ENCODE results near the gene POT1. TPM values are rescaled to one million over a fixed set of nuclear protein-coding genes. Genes with fewer than 3 reads are reported as not detected.

POT1 gene
- total and polyA plus RNA-seq, 2 of the 4 experiments (the other 2 are of a cell fraction): 12.7 to 28.5 TPM

DNA sequence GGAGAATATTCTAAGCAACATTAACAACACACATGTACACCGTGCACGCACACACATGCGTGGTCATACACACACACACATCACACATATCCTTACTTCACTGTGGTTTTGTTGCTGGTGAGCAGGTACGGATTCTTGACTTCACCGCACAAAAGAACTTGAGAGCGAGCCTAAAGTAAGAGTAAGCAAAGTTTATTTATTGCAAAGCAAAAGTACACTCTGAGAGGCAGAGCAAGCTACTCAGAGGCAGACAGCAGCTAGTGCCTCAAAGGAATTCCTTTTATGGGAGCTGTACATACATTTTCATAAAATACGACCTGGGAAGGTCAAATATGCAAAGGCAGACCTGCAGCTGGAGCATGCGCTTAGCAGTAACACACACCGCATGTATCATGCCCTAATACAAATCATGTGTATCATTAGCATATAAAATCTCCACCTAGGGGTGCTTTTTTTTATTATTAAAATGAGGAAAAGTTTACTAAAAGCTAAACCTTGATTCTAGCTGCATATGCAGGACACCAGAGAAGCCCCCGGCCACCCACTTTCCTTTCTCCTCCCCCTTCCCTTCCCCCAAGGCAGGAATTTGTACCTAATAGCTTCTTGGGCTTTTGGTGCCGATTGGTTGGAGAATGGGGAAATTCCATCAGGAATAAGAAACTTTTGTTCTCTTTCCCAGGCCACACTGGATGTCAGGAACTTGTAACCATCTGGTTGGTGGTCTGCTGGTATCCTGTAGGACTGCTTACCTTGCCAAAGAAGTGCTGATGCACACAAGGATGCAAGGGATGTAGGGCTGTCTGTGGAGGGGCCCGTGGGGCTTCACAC is 147.5 kb downstream of the POT1 start:
- CTCF ChIA-PET: no interaction called here
- no peak overlapping the region for H3K9ac ChIP-seq (ENCODE audit: low read depth, low read length)
- peak overlapping the region; percentile 53 for H2AFZ ChIP-seq (replicated peaks; ENCODE audit: low read length, poor library complexity)
- peak overlapping the region; percentile 31 for H2AK9ac ChIP-seq (replicated peaks; ENCODE audit: low read depth, low read length, poor library complexity)
- no peak overlapping the region for H2BK5ac ChIP-seq (ENCODE audit: low read depth, low read length, poor library complexity, severe bottlenecking)
- WGBS, 2 experiments (ENCODE audit: extremely low coverage in 2 of 2, insufficient read length in 1 of 2): no CpG with 5 or more reads among the region's 12 CpGs
- peak overlapping the region; percentile 73 for H2BK20ac ChIP-seq (ENCODE audit: low read depth, low read length)
- H2BK120ac ChIP-seq (ENCODE audit: low read depth, low read length): peak overlapping the region; percentile 69
- H3K9me1 ChIP-seq (ENCODE audit: insufficient read depth, low read length): peaks cover 3% of the 10 kb centered on the region
- H3K36me3 ChIP-seq (ENCODE audit: control insufficient read depth, insufficient read depth, low read length): no peaks in the 10 kb centered on the region
- H3K14ac ChIP-seq (replicated peaks; ENCODE audit: low read depth, low read length): peak overlapping the region; percentile 92
- in situ Hi-C loops (cut with MboI; ENCODE audit: low sequenced_read_pairs): loop anchor here (5.0 kb wide), 1 partner anchor 630 kb away; no protein-coding TSS in a partner anchor
- H3K56ac ChIP-seq (ENCODE audit: extremely low read depth, insufficient read depth, low read length): no peak overlapping the region
- no peaks in the 10 kb centered on the region for H3K9me3 ChIP-seq (ENCODE audit: control insufficient read depth, insufficient read depth, low read length)
- no TSS peak for BruUV-seq (replicated peaks)
- POLR2A ChIA-PET (ENCODE audit: unreplicated experiment): no interaction called here
- no peak overlapping the region for H3K27ac ChIP-seq (ENCODE audit: insufficient read depth, low read length)
- no peak overlapping the region for H3K4me3 ChIP-seq (ENCODE audit: insufficient read depth, low read depth, low read length)
- no peak overlapping the region; the same call in 1 of the 2 replicates for H3K4me2 ChIP-seq (ENCODE audit: low read depth, low read length)
- DNase-seq: peak; percentile 5
- H3K18ac ChIP-seq (ENCODE audit: low read depth, low read length): no peak overlapping the region
- H4K8ac ChIP-seq (ENCODE audit: low read depth in 2 of 2, low read length in 2 of 2): peak overlapping the region in 1 of 2 experiments; percentile 40; a peak in 2 of 4 replicates
- peak overlapping the region; percentile 81 for H3K4ac ChIP-seq (ENCODE audit: low read depth, low read length)
- H4K5ac ChIP-seq (ENCODE audit: low read depth, low read length): no peak overlapping the region
- H2AK5ac ChIP-seq (ENCODE audit: low read depth, low read length): no peak overlapping the region; the same call in 1 of the 2 replicates
- H4K20me1 ChIP-seq (ENCODE audit: insufficient read depth, low read length): no peaks in the 10 kb centered on the region
- H3K4me1 ChIP-seq (ENCODE audit: control insufficient read depth, insufficient read depth, low read length): peaks cover 3% of the 10 kb centered on the region; the same call in 1 of the 2 replicates
- H4K91ac ChIP-seq (ENCODE audit: insufficient read depth, low read depth, low read length): no peak overlapping the region
- no peaks in the 10 kb centered on the region for H3K27me3 ChIP-seq (ENCODE audit: control insufficient read depth, insufficient read depth, low read length)
- H3K23ac ChIP-seq (ENCODE audit: low read depth, low read length): 0 out of 2 replicates have a peak overlapping the region, but pooled peaks have one; percentile 39
- ATAC-seq (ENCODE audit: low read depth): peak; percentile 40
- dilution Hi-C loops (cut with HindIII; ENCODE audit: low sequenced_read_pairs, unreplicated experiment): no loop called here
- H2BK15ac ChIP-seq (ENCODE audit: low read depth, low read length): peak overlapping the region; percentile 28; the same call in 1 of the 3 replicates
- intact Hi-C loops (cut with micrococcal nuclease): no loop called here
- H3K79me1 ChIP-seq (ENCODE audit: low read depth in 1 of 2, low read length in 2 of 2): no peaks in the 10 kb centered on the region
- TF ChIP-seq CHD1 (IDR thresholded peaks at IDR 0.05; ENCODE audit: low read depth, low read length) (no peak), RFX5 (IDR thresholded peaks at IDR 0.05; ENCODE audit: low read depth, low read length) (no peak), MAZ (IDR thresholded peaks at IDR 0.05; ENCODE audit: borderline replicate concordance, low read depth, low read length) (no peak), RAD21 (IDR thresholded peaks at IDR 0.05; ENCODE audit: low read length) (no peak), NFE2L2 (IDR thresholded peaks at IDR 0.05; ENCODE audit: low read depth, low read length) (no peak), SMC3 (IDR thresholded peaks at IDR 0.05; ENCODE audit: low read depth, low read length) (no peak), MXI1 (IDR thresholded peaks at IDR 0.05; ENCODE audit: borderline replicate concordance, low read depth, low read length) (no peak), MAFK (IDR thresholded peaks at IDR 0.05; ENCODE audit: low read depth, low read length) (no peak), FOS (IDR thresholded peaks at IDR 0.05; ENCODE audit: low read depth, low read length) (no peak), POLR2A (IDR thresholded peaks at IDR 0.05; ENCODE audit: low read depth, low read length) (no peak), BHLHE40 (IDR thresholded peaks at IDR 0.05; ENCODE audit: low read depth, low read length) (no peak), RCOR1 (IDR thresholded peaks at IDR 0.05; ENCODE audit: insufficient replicate concordance, low read length) (no peak)
- TF ChIP-seq, protein P1, sequence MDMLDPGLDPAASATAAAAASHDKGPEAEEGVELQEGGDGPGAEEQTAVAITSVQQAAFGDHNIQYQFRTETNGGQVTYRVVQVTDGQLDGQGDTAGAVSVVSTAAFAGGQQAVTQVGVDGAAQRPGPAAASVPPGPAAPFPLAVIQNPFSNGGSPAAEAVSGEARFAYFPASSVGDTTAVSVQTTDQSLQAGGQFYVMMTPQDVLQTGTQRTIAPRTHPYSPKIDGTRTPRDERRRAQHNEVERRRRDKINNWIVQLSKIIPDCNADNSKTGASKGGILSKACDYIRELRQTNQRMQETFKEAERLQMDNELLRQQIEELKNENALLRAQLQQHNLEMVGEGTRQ (IDR thresholded peaks at IDR 0.05; ENCODE audit: low read depth, low read length): no peak
- TF ChIP-seq, protein P2, sequence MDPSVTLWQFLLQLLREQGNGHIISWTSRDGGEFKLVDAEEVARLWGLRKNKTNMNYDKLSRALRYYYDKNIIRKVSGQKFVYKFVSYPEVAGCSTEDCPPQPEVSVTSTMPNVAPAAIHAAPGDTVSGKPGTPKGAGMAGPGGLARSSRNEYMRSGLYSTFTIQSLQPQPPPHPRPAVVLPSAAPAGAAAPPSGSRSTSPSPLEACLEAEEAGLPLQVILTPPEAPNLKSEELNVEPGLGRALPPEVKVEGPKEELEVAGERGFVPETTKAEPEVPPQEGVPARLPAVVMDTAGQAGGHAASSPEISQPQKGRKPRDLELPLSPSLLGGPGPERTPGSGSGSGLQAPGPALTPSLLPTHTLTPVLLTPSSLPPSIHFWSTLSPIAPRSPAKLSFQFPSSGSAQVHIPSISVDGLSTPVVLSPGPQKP (IDR thresholded peaks at IDR 0.05; ENCODE audit: borderline replicate concordance, low read depth, low read length): no peak

Data from IMR-90 (cell line).